HG02798 (cell line): ENCODE data around the gene TRIM15.
"Not testable (repeated sequence)": the region's sequence is repeated elsewhere in the genome, so short reads cannot be mapped to it uniquely, and the experiment has no call there.

Source experiments
- ATAC-seq: cut with Tn5 transposase; IDR thresholded peaks from one replicate; pipeline ENCODE4 v1.9.1; 2021; ENCODE audit warnings: mild to moderate bottlenecking; ENCODE audit not compliant: unreplicated experiment, poor library complexity

TRIM15 gene

GRCh38 chr6:30160785-30161531, 2.4 kb upstream of the TRIM15 start, which contains the start of gene TRIM10:
Gene TRIM10, minus strand, starts transcription at chr6:30161211. Its CDS starts 353 bp downstream, at chr6:30160858.
- ATAC-seq, result no peak

- no peak for ATAC-seq
Observed at GRCh38 chr6:30162265-30163089, 869 bp upstream of the TRIM15 start.

GRCh38 chr6:30163918-30164654, 740 bp downstream of the TRIM15 start:
- no peak for ATAC-seq

- ATAC-seq, result no peak
Observed at GRCh38 chr6:30164714-30165113, 1.4 kb downstream of the TRIM15 start.

GRCh38 chr6:30165238-30165637, 1.9 kb downstream of the TRIM15 start:
- not testable (repeated sequence) for ATAC-seq

GRCh38 chr6:30167101-30167500, 3.8 kb downstream of the TRIM15 start:
- no peak for ATAC-seq

- ATAC-seq, result no peak
Observed at GRCh38 chr6:30168741-30169140, 5.4 kb downstream of the TRIM15 start.

- ATAC-seq, result peak; percentile 46
Observed at GRCh38 chr6:30169658-30170614, 6.6 kb downstream of the TRIM15 start.

GRCh38 chr6:30171677-30172471, 8.5 kb downstream of the TRIM15 start:
- ATAC-seq, result no peak

- ATAC-seq, result no peak
Observed at GRCh38 chr6:30172681-30173080, 9.3 kb downstream of the TRIM15 start.

GRCh38 chr6:30175765-30176164, 12.4 kb downstream of the TRIM15 start:
- no peak for ATAC-seq

GRCh38 chr6:30178837-30179236, 15.5 kb downstream of the TRIM15 start:
- ATAC-seq, result no peak

GRCh38 chr6:30180145-30180544, 16.8 kb downstream of the TRIM15 start:
- no peak for ATAC-seq

GRCh38 chr6:30184417-30185031, 21.2 kb downstream of the TRIM15 start:
- no peak for ATAC-seq

- no peak for ATAC-seq
Observed at GRCh38 chr6:30185846-30186484, 22.6 kb downstream of the TRIM15 start.

- no peak for ATAC-seq
Observed at GRCh38 chr6:30188541-30188940, 25.2 kb downstream of the TRIM15 start.

GRCh38 chr6:30192076-30192475, 28.7 kb downstream of the TRIM15 start:
- ATAC-seq, result no peak
